HK-2 (cell line): ENCODE measurements around the gene TMEM43.
"Not testable (repeated sequence)": the region's sequence is repeated elsewhere in the genome, so short reads cannot be mapped to it uniquely, and the experiment has no call there.

Experiments used
- DNase-seq: peaks from one replicate; pipeline ENCODE4 v3.0.0-alpha.2; 2018; ENCODE audit not compliant: unreplicated experiment

Gene TMEM43

GRCh38 chr3:14124615-14125192 is at the start of gene TMEM43, which contains the start of gene CHCHD4:
Gene TMEM43 (plus strand): TSS chr3:14125052. CDS start chr3:14125194, 142 bp downstream.
Gene CHCHD4 (minus strand): TSS chr3:14124870. CDS start chr3:14124676, 194 bp downstream.
- DNase-seq = peak; percentile 96

GRCh38 chr3:14075233-14075632 is 49.6 kb upstream of the TMEM43 start:
- not testable (repeated sequence) for DNase-seq

GRCh38 chr3:14077310-14077709 is 47.5 kb upstream of the TMEM43 start:
- DNase-seq = no peak

GRCh38 chr3:14082108-14082657 is 42.7 kb upstream of the TMEM43 start:
- DNase-seq = no peak

GRCh38 chr3:14087461-14087860 is 37.4 kb upstream of the TMEM43 start:
- DNase-seq = not testable (repeated sequence)

- not testable (repeated sequence) for DNase-seq
Observed at GRCh38 chr3:14091959-14092358, 32.9 kb upstream of the TMEM43 start.

- no peak for DNase-seq
Observed at GRCh38 chr3:14092464-14092863, 32.4 kb upstream of the TMEM43 start.

- DNase-seq = no peak
Observed at GRCh38 chr3:14093831-14094230, 31.0 kb upstream of the TMEM43 start.

GRCh38 chr3:14096742-14097141 is 28.1 kb upstream of the TMEM43 start:
- no peak for DNase-seq

- DNase-seq = no peak
Observed at GRCh38 chr3:14097616-14098391, 27.0 kb upstream of the TMEM43 start.

GRCh38 chr3:14109821-14110220 is 15.0 kb upstream of the TMEM43 start:
- DNase-seq = not testable (repeated sequence)

- DNase-seq = no peak
Observed at GRCh38 chr3:14110699-14111098, 14.2 kb upstream of the TMEM43 start.

- no peak for DNase-seq
Observed at GRCh38 chr3:14113965-14114635, 10.8 kb upstream of the TMEM43 start.

GRCh38 chr3:14117468-14118399 is 7.1 kb upstream of the TMEM43 start:
- no peak for DNase-seq

- DNase-seq = no peak
Observed at GRCh38 chr3:14118400-14119381, 6.2 kb upstream of the TMEM43 start.

- no peak for DNase-seq
Observed at GRCh38 chr3:14119651-14120050, 5.2 kb upstream of the TMEM43 start.

GRCh38 chr3:14120111-14120920 is 4.5 kb upstream of the TMEM43 start:
- DNase-seq = no peak

- not testable (repeated sequence) for DNase-seq
Observed at GRCh38 chr3:14120921-14121448, 3.9 kb upstream of the TMEM43 start.

GRCh38 chr3:14121859-14122258 is 3.0 kb upstream of the TMEM43 start:
- DNase-seq = no peak
